DMS53 (cell line): ENCODE data around the gene RAB3GAP1.
"Not testable (repeated sequence)": the region's sequence is repeated elsewhere in the genome, so short reads cannot be mapped to it uniquely, and the experiment has no call there.

ENCODE experiments used
- DNase-seq: peaks from one replicate; lab custom pipeline; 2025; lab: John Stamatoyannopoulos, UW

RAB3GAP1 gene

DNA sequence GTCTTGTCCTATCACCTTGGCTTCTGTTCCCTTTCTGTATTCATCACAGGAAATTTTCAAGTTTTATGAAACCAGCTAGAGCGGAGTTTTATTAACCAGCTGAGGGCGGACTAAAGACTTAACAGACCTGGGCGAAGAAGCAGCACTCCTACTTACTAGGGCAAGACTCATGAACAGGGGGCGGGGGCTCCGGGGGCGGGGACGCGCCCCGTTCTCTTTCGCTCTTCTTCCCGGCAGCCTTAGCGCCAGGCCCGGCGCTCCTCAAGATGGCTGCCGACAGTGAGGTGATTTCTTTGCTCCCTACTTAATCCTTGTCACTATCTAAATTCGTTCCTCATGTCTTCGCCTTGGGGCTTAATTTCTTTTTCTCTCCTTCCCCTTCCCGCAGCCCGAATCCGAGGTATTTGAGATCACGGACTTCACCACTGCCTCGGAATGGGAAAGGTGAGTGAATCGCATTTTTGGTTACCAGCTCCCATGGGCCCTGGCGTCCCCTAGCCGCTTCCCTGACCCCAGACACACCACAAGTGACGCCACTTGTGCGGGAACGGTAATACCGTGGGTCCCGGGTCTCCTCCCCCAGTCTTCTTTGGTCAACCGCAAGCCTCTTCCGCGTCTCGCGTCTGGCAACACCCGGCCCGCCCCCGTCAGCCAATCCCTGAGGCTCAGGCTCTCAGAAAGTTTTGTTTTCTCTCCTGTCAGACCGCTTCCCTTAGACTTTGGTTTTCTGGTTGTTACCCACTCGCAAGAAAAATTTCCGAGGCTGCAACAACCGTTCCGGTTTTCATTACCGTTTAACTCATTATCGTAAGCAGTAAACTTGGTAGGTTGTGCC, at the start of gene RAB3GAP1:
RAB3GAP1 (plus strand) TSS at position 251 of the 835 bp plus-strand sequence; CDS start at position 267, 16 bp downstream.
- peak; percentile 74 for DNase-seq

- no peak for DNase-seq
These were observed 49.3 kb upstream of the RAB3GAP1 start for GRCh38 chr2:135002836-135003235.

DNA sequence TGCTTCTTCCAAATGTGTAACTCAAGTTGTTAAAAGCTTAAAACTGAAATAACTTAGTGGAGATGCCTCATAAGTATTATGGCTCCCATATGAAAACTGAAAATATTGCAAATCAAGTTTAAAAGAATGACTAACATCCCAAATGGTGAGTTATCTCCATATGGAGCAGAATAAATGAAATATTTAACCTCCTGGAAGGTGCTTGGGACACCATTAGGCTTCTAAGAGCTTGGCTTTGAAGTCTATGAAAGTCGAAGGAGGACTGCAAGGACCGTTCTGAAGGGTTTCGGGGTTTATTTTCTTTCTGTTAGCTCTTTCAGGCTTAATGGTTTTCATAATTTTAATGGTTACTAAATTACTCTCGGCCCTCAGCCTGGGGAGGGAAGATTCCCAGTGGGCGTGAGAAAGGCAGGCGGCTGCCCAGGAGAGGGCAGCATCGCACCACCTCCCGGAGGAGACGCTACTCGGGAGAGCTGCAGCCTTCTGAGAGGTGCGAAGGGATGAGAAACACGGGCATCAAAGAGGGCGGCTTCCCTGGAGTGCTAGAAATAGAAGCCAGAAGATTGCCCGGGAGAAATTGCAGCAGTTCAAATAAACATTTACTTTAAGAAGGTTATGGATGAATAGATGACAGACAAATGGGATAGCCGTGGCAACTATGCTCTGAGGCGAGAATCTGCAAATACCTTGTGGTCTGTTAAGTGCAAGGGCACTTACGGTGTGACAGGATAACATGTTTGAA, 47.9 kb upstream of the RAB3GAP1 start:
- peak; percentile 66 for DNase-seq

GRCh38 chr2:135005753-135006152, 46.3 kb upstream of the RAB3GAP1 start:
- no peak for DNase-seq

- DNase-seq, result no peak
These were observed 42.8 kb upstream of the RAB3GAP1 start for GRCh38 chr2:135009339-135009738.

- DNase-seq, result no peak
These were observed 41.7 kb upstream of the RAB3GAP1 start for GRCh38 chr2:135010200-135010942.

GRCh38 chr2:135011633-135012032, 40.5 kb upstream of the RAB3GAP1 start:
- no peak for DNase-seq

DNA sequence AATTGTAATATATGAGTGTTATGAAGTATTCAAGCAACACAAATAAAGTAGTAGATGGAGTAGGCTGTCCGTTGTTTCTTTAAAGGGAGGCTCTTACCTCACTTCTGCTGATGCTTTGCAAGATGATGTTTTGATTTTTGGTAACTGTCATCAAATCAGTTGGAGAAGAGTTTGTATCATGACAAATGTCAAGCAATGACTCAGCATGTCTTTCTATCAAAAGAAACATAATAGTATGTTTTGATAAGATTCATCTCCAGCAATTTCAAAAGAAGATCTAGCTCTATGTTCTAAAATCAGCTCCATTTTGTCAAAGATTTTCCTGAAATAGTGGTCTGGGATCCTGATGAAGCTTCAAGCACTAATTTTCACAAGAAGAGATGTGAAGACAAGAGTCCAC, 30.5 kb upstream of the RAB3GAP1 start:
- DNase-seq, result no peak

- DNase-seq, result no peak
These were observed 28.9 kb upstream of the RAB3GAP1 start for GRCh38 chr2:135022952-135023880.

DNA sequence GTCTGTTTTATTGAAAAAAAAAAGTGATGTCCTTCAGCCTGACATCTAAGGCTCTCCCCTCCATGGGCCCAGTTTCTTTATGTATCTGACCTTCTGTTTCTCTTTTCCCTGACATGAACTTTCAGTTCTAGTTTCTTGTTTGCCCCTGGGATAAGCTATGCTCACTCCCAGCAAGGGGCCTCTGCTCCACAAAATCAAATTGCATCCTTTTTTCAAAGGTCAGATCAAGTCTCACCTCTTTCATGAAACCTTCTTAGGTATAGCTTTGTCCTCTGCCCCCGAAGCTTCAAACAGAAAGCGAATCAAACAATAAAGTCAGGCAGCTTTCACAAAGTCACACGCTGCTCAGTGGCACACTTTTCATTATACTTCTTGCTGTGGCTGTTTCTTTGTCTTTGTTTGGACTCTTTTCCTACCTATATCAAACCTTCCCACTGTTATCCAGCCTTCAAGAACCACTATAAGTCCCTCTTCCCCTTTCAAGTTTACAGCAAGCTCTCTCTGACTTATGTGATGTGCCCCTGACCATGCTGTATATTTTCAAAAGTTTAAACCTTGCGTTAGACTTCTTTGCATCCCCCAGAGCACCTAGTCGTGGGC, 28.1 kb upstream of the RAB3GAP1 start:
- no peak for DNase-seq

DNA sequence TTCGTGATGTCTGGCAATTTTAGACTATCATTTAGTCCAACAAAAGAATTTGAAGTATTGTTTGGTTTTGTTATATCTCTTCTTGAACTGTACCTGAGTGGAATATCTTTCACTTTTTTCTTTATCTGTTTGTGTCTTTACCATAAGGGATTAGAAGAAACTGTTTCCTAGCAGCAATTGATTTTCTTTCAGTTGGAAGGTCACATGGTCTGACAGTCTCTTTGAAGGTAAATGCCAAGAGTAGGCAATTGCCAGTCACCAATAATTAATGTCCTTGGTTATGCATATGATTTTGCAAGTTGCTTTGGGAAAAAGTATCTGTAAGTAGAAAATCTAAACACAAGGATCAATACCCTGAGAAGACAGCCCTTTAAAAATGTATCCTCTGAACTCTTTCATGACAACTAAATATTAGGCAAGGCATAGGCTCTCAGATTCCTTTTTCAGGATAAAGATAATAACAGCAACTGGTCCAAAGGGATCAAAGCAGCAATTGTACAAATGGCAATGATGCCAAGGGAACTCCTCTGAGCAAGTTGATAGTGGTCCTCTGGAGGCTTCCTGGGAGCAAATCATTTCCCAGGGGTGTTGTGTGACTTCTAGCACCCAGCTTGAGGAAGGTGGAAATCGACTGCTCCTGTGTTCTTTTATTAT, 22.5 kb upstream of the RAB3GAP1 start:
- no peak for DNase-seq

- no peak for DNase-seq
These were observed 21.3 kb upstream of the RAB3GAP1 start for GRCh38 chr2:135030826-135031225.

GRCh38 chr2:135033216-135033615, 18.9 kb upstream of the RAB3GAP1 start:
- not testable (repeated sequence) for DNase-seq

DNA sequence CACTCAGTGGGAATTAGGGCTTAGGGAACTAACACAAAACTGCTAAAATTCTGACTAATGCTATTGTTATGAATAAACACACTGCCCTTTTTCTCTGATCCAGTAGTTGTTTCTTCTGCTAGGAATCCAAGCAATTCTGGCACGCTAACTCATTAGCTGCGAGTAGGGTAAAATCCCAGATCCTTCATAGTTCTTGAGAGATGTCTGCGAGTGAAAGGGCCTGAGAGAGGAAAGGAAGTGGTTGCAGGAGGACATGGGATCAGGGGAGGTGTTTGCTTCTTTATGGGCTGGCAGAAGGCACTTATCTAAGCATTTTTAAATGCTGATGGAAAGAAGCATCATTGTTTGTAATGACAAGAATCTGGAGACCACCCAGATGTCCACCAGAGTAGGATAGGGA, 14.3 kb upstream of the RAB3GAP1 start:
- no peak for DNase-seq

DNA sequence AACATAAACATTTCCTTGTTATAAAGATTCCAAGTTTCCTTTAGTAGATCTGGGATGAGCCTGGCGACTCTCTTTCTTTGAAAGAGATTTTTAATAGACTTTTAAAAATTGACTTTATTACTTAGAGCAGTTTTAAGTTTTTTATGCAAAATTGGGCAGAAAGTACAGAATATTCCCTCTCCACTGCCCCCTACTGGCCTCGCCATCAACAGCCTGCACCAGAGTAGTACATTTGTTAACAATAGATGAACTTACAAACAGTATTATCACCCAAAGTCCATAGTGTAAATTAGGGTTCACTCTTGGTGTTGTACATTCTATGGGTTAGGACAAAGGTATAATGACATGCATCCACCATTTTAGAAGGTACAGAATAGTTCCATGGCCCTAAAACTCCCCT, 8.7 kb upstream of the RAB3GAP1 start:
- no peak for DNase-seq

DNA sequence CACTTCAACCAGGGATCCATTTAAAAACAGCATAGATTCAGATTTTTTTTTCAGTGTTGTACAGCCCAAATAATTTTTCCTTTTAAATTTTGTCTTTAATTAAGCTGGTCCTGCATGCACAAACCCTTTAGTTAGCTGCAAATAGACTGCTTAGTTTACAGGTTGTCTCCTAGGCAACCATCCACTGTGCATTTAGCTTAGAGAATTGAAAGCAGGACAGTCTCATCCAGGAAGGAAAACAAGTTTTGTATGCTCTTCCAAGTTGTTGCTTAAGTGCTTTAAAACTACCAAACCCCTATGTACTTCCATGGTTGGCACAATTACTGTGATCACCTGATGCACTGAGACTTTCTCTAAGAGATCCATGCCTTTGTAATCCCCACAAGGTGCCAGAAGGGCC, 4.8 kb upstream of the RAB3GAP1 start, which contains the start of gene MAP3K19:
MAP3K19 (minus strand) TSS at position 148 of the 400 bp plus-strand sequence. CDS start 22,800 bp downstream, outside the sequence.
- peak; percentile 6 for DNase-seq

- no peak for DNase-seq
These were observed 4.0 kb upstream of the RAB3GAP1 start for GRCh38 chr2:135048122-135048521.

- no peak for DNase-seq
These were observed 2.0 kb upstream of the RAB3GAP1 start for GRCh38 chr2:135050132-135050531.

GRCh38 chr2:135050684-135051083, 1.4 kb upstream of the RAB3GAP1 start:
- DNase-seq, result no peak

GRCh38 chr2:135052997-135053474, 944 bp downstream of the RAB3GAP1 start:
- DNase-seq, result peak; percentile 2
